GM18517 (cell line): ENCODE data around the gene PCDHA4.
"Not testable (repeated sequence)": the region's sequence is repeated elsewhere in the genome, so short reads cannot be mapped to it uniquely, and the experiment has no call there.

Experiments used
- ATAC-seq: cut with Tn5 transposase; IDR thresholded peaks from one replicate; pipeline ENCODE4 v1.9.1; 2021; ENCODE audit warnings: mild to moderate bottlenecking, moderate library complexity; ENCODE audit not compliant: unreplicated experiment

PCDHA4 gene

GRCh38 chr5:140806834-140807775, at the start of gene PCDHA4:
TSS of gene PCDHA4 (plus strand) at chr5:140807068.
- ATAC-seq = no peak

- no peak for ATAC-seq
Observed at GRCh38 chr5:140764177-140764973, 42.5 kb upstream of the PCDHA4 start.

GRCh38 chr5:140767444-140767843, 39.4 kb upstream of the PCDHA4 start:
- no peak for ATAC-seq

GRCh38 chr5:140780512-140780911, 26.4 kb upstream of the PCDHA4 start:
- ATAC-seq = no peak

GRCh38 chr5:140785905-140786686, 20.8 kb upstream of the PCDHA4 start, which contains the start of gene PCDHA1:
TSS of gene PCDHA1 (plus strand) at chr5:140786140.
- ATAC-seq = no peak

- not testable (repeated sequence) for ATAC-seq
Observed at GRCh38 chr5:140787422-140787821, 19.4 kb upstream of the PCDHA4 start.

- ATAC-seq = not testable (repeated sequence)
Observed at GRCh38 chr5:140787849-140788504, 18.9 kb upstream of the PCDHA4 start.

- ATAC-seq = no peak
Observed at GRCh38 chr5:140791089-140791488, 15.8 kb upstream of the PCDHA4 start.

- ATAC-seq = no peak
Observed at GRCh38 chr5:140794595-140795258, 12.1 kb upstream of the PCDHA4 start, which contains the start of gene PCDHA2. TSS of gene PCDHA2 (plus strand) at chr5:140794852.

GRCh38 chr5:140795259-140795641, 11.6 kb upstream of the PCDHA4 start:
- no peak for ATAC-seq

- ATAC-seq = not testable (repeated sequence)
Observed at GRCh38 chr5:140796072-140796717, 10.7 kb upstream of the PCDHA4 start.

GRCh38 chr5:140796718-140797095, 10.2 kb upstream of the PCDHA4 start:
- no peak for ATAC-seq

- ATAC-seq = no peak
Observed at GRCh38 chr5:140800816-140801493, 5.9 kb upstream of the PCDHA4 start, which contains the start of gene PCDHA3. TSS of gene PCDHA3 (plus strand) at chr5:140801057.

GRCh38 chr5:140801494-140801841, 5.4 kb upstream of the PCDHA4 start:
- no peak for ATAC-seq

GRCh38 chr5:140802381-140802780, 4.5 kb upstream of the PCDHA4 start:
- not testable (repeated sequence) for ATAC-seq

GRCh38 chr5:140802781-140803271, 4.0 kb upstream of the PCDHA4 start:
- no peak for ATAC-seq

GRCh38 chr5:140808241-140808888, 1.5 kb downstream of the PCDHA4 start:
- not testable (repeated sequence) for ATAC-seq

GRCh38 chr5:140808889-140809291, 2.0 kb downstream of the PCDHA4 start:
- ATAC-seq = no peak
